Motor neuron (in vitro differentiated cells): ENCODE measurements around the gene PRR30. TPM values are rescaled to one million over a fixed set of nuclear protein-coding genes. Genes with fewer than 3 reads are reported as not detected.

Experiments used
- ATAC-seq, 8 experiments: fragments of 200-7000 bp; cut with Tn5 transposase; replicated peaks in 6 of 8; 2 replicates each; pipeline ENCODE4 v1.8.0; 2021; ENCODE audit warnings: mild to moderate bottlenecking in 8 of 8, moderate library complexity in 8 of 8
- H3K27ac ChIP-seq, 2 donors: fragments of 250-450 bp; sonication (Bioruptor Pico); 2 replicates each; pipeline ENCODE4 v1.9.0; 2021; ENCODE audit warnings: antibody characterized with exemption in 2 of 2, mild to moderate bottlenecking in 2 of 2, moderate library complexity in 1 of 2
- H3K4me1 ChIP-seq, 2 donors: fragments of 250-450 bp; sonication (Bioruptor Pico); replicated peaks in 1 of 2; 2 replicates each; pipeline ENCODE4 v1.6.1; 2021; ENCODE audit warnings: antibody characterized with exemption in 2 of 2, mild to moderate bottlenecking in 2 of 2, moderate library complexity in 1 of 2
- H3K4me3 ChIP-seq, 5 donors: fragments of 250-450 bp; sonication (Bioruptor Pico); 2 replicates each; pipeline ENCODE4 v1.9.0; 2021; ENCODE audit warnings: antibody characterized with exemption in 5 of 5, mild to moderate bottlenecking in 5 of 5, moderate library complexity in 4 of 5
- WGBS, 10 experiments: fragments of 450-650 bp; shearing (Covaris generic); methylation state at CpG; one replicate each; pipeline ENCODE4 v1.0.0; 2022; 5-methylcytosine and 5-hydroxymethylcytosine counted together
- in situ Hi-C, 9 experiments: fragments of 400-800 bp; cut with MboI; loops; one replicate each; pipeline ENCODE4 v1.15.0; 2021; ENCODE audit warnings: low sequenced_read_pairs in 9 of 9, low pct_unique_long_range_greater_than_20kb in 2 of 9; ENCODE audit not compliant: unreplicated experiment in 9 of 9
- total RNA-seq, 8 experiments: library from RNA; unstranded; fragments of 300-600 nt; gene quantifications; 2 replicates each; pipeline versions ENCODE4 v1.2.3 to v1.2.4, GENCODE V29; 2022

Gene PRR30
- total RNA-seq, 8 experiments from 2014 or later = 0.11 to 1.5 (median 0.32) TPM; not detected in 2

GRCh38 chr2:27150639-27151230 lies 11.5 kb upstream of the PRR30 start:
- Histone ChIP-seq H3K4me1 (no peaks in the 10 kb centered on the region), H3K4me3 (no peak overlapping the region), H3K27ac (no peak overlapping the region)
- in situ Hi-C loops = no loop called here
- WGBS, 10 experiments = 48 to 100% (median 75%) methylated on average over 1 to 7 of the region's 8 CpGs; no CpG with 5 or more reads in 1 of the 10 experiments
- ATAC-seq = no peak

DNA sequence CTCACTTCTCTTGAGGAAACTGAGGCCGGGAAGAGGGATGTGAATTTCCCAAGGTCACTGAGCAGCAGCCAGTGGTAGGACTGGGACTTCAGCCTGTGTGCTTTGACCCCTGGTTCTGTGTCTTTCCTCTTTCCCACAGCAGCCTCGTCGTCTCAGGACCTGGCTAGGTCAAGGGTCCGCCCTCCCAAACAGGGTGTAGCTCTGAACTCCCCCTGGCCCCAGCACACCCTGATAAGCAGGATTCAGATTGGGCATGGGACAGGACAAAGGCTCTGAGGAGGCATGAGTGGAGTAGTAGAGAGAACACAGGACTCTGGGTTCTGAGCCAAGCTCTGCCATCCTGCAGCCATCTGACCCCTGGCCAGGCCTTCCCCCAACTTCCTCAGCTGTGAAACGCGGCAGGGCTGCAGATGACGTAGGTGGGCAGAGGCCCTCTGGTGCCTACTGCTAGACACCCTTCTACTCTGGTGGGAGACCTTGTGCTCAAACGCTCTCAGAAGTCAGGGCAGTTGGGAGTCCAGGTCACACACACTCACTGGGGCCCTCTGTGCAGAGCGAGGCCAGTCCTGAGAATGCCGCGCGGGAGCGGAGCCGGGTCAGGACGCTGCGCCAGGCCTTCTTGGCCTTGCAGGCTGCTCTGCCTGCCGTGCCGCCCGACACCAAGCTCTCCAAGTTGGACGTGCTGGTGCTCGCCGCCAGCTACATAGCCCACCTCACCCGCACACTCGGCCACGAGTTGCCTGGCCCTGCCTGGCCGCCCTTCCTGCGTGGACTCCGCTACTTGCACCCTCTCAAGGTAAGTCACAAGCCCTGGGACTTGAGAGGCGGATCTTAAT lies 10.6 kb upstream of the PRR30 start:
- H3K4me3 ChIP-seq = no peak overlapping the region
- WGBS, 10 experiments = 30 to 100% (median 80%) methylated on average over 1 to 10 of the region's 29 CpGs; no CpG with 5 or more reads in 5 of the 10 experiments

DNA sequence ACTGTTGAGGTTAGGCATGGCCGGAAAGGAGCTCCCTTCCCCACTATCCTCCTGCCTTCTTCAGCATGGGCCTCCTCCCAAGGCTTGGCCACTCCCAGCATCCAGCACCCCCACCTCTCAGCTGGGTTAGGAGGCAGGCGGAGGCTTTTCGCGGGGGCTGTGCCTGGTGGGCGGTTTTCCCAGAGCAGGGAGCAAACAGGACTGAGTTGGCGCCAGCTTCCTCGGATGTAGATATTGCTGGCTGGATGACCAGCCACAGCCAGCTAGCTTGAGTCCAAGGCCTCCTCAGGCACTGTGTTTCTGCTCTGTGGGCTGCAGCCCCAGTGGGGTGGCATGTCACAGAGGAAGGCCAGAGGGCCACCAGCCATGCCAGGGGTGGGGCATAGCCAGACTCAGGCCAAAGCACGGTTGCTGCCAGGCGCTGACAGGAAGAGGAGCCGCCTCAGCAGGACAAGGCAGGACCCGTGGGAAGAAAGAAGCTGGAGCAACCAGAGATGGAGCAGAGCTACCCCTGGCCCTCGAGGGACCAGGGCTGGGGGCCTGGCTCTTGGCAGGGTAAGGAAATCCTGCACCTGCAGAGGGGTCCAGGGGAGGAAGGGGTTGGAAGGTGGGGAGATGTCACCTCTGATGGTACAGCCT lies 9.7 kb upstream of the PRR30 start, which contains the start of gene TCF23:
TSS of gene TCF23 (plus strand) at position 204 of the 639 bp plus-strand sequence. CDS start at position 334, 130 bp downstream.
- 40 to 90% (median 87%) methylated on average over 1 to 3 of the region's 12 CpGs; no CpG with 5 or more reads in 7 of the 10 experiments for WGBS, 10 experiments
- no peaks in the 10 kb centered on the region for H3K4me1 ChIP-seq
- no peak within 1 kb of the TSS for H3K4me3 ChIP-seq
- H3K27ac ChIP-seq = no peak within 1 kb of the TSS
- in situ Hi-C loops = no loop called here
- ATAC-seq = no peak

More for the DNA sequence above, 10.6 kb upstream of the PRR30 start:
- H3K4me1 ChIP-seq = no peaks in the 10 kb centered on the region
- in situ Hi-C loops = no loop called here
- H3K27ac ChIP-seq = no peak overlapping the region
- ATAC-seq = no peak

DNA sequence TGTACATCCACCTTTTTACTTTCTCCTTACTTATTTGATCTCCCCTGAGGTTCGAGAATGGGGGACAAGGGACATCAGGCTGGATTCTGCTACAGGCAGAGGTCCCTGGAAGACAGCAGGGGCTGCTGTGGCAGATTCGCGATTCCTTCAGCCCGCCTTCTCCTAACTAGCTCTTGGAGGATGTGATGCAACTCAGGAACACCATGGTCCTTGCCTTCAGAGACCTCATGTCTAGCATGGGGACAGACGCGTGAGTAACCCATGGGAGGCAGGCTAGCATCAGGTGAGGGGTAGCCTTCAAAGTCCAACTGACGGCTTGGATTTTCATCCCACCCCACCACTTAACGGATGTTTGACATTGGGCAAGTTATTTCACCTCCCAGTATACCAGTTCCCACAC lies 8.7 kb upstream of the PRR30 start:
- Histone ChIP-seq H3K27ac (no peak overlapping the region), H3K4me3 (no peak overlapping the region), H3K4me1 (no peaks in the 10 kb centered on the region)
- 20 to 100% (median 88%) methylated on average over 1 to 8 of the region's 8 CpGs; no CpG with 5 or more reads in 3 of the 10 experiments for WGBS, 10 experiments
- in situ Hi-C loops = no loop called here
- ATAC-seq = no peak

GRCh38 chr2:27145682-27146081 lies 6.5 kb upstream of the PRR30 start:
- Histone ChIP-seq H3K4me3 (no peak overlapping the region), H3K4me1 (no peaks in the 10 kb centered on the region), H3K27ac (no peak overlapping the region)
- in situ Hi-C loops = no loop called here
- no peak for ATAC-seq
- WGBS, 10 experiments = 14 to 100% (median 60%) methylated on average over 1 to 2 of the region's 2 CpGs; no CpG with 5 or more reads in 3 of the 10 experiments

- ATAC-seq = no peak
- 78 to 100% (median 88%) methylated on average over 1 of the region's 1 CpG; no CpG with 5 or more reads in 5 of the 10 experiments for WGBS, 10 experiments
- no peak overlapping the region for H3K4me3 ChIP-seq
- H3K27ac ChIP-seq = no peak overlapping the region
- in situ Hi-C loops = no loop called here
- no peaks in the 10 kb centered on the region for H3K4me1 ChIP-seq
These were observed 4.1 kb upstream of the PRR30 start for GRCh38 chr2:27143285-27143684.

DNA sequence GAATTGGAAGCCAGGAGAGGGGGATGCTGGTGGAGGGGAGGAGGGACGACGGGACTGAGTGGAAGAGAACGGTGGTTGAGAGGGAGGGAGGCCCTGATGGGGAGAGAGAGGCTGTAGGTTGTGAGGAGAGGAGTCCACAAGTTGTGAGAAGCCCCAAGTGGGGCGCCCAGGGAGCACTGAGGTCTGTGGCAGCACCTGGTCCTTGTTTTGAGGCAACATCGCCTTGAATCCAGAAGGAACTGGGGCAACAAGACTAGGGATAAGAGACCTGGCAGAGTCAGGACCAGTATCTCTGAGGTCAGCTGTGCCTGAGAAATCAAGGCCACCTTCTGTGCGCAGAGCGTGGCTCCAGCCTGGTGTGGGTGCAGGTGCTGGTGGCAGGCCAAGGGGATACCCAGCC lies 1.1 kb downstream of the PRR30 start:
- Histone ChIP-seq H3K4me1 (peaks cover 5 to 9% of the 10 kb centered on the region in 2 donors), H3K4me3 (no peak overlapping the region), H3K27ac (no peak overlapping the region)
- ATAC-seq = no peak
- in situ Hi-C loops = no loop called here
- 35 to 100% (median 80%) methylated on average over 1 to 3 of the region's 7 CpGs; no CpG with 5 or more reads in 5 of the 10 experiments for WGBS, 10 experiments

- Histone ChIP-seq H3K4me1 (peaks cover 7 to 11% of the 10 kb centered on the region in 2 donors), H3K27ac (no peak overlapping the region), H3K4me3 (no peak overlapping the region)
- in situ Hi-C loops = no loop called here
- WGBS, 10 experiments = 93 to 100% (median 100%) methylated on average over 3 to 6 of the region's 21 CpGs; no CpG with 5 or more reads in 7 of the 10 experiments
- no peak for ATAC-seq
These were observed 1.8 kb downstream of the PRR30 start for GRCh38 chr2:27137322-27137935.

DNA sequence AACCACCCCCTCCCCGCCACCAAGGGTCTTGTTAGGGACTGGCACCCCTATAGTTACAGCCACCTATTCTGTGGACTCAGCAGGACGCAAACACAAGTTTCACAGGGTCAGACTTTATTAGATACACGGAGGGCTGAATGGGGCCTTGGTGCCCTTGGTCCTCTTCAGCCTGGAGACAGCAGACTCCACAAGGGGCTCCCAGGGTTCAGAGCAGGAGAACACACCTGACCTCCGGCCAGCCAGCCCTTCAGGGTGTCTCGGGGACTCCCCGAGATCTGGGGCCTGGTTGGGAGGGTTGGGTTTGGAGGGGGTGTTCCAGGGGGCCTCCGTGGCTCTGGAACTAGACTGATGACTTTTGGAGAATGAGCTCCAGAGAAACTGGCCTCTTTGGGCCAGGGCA lies 2.5 kb downstream of the PRR30 start:
- Histone ChIP-seq H3K4me3 (no peak overlapping the region), H3K27ac (no peak overlapping the region), H3K4me1 (peaks cover 7 to 11% of the 10 kb centered on the region in 2 donors)
- 80% methylated on average over 2 of the region's 7 CpGs; no CpG with 5 or more reads in 9 of the 10 experiments for WGBS, 10 experiments
- in situ Hi-C loops = no loop called here
- no peak for ATAC-seq

GRCh38 chr2:27135478-27135955 lies 3.7 kb downstream of the PRR30 start:
- ATAC-seq = no peak
- Histone ChIP-seq H3K4me3 (no peak overlapping the region), H3K27ac (no peak overlapping the region), H3K4me1 (peaks cover 7 to 11% of the 10 kb centered on the region in 2 donors)
- in situ Hi-C loops = no loop called here
- 80 to 100% (median 92%) methylated on average over 1 to 5 of the region's 12 CpGs; no CpG with 5 or more reads in 4 of the 10 experiments for WGBS, 10 experiments

- Histone ChIP-seq H3K4me3 (peak overlapping the region in 2 of 5 donors; percentile 88 to 93), H3K4me1 (peaks cover 7 to 11% of the 10 kb centered on the region in 2 donors), H3K27ac (peak overlapping the region; percentile 10 to 34)
- in situ Hi-C loops = no loop called here
- ATAC-seq = no peak
- WGBS, 10 experiments = 33 to 100% (median 80%) methylated on average over 1 to 22 of the region's 33 CpGs; no CpG with 5 or more reads in 3 of the 10 experiments
These were observed 4.3 kb downstream of the PRR30 start for GRCh38 chr2:27134781-27135477.
